Activated T-helper 1 cell treated with anti-CD3 and anti-CD28 coated beads, Interleukin-12 subunit alpha, Interleukin-12 subunit beta, Interleukin-2, Interleukin-4 antibody, amounts not matched to agents 30 ng/mL and 10 ng/mL and 1 ng/mL, durations not matched to agents 14 hours and 24 hours and 36 hours (primary cell): ENCODE results near the gene CNTF. TPM values are rescaled to one million over a fixed set of nuclear protein-coding genes. Genes with fewer than 3 reads are reported as not detected.

Experiments
- DNase-seq: peaks from one replicate; pipeline ENCODE4 v3.0.0; 2021; ENCODE audit warnings: low spot score
- H3K27ac Mint-ChIP-seq: one replicate; pipeline ENCODE4 v1.8.0; 2021; ENCODE audit warnings: mild to moderate bottlenecking, mixed read lengths
- H3K27me3 Mint-ChIP-seq: one replicate; pipeline ENCODE4 v1.8.0; 2022; ENCODE audit warnings: mild to moderate bottlenecking, moderate library complexity, mixed read lengths; ENCODE audit not compliant: insufficient read depth
- H3K36me3 Mint-ChIP-seq: one replicate; pipeline ENCODE4 v1.8.0; 2021; ENCODE audit warnings: low read depth, mixed read lengths
- H3K4me1 Mint-ChIP-seq: one replicate; pipeline ENCODE4 v1.8.0; 2021; ENCODE audit warnings: low read depth, mixed read lengths
- H3K4me3 Mint-ChIP-seq: one replicate; pipeline ENCODE4 v1.8.0; 2021; ENCODE audit warnings: mild to moderate bottlenecking, moderate library complexity, mixed read lengths
- H3K9me3 Mint-ChIP-seq: one replicate; pipeline ENCODE4 v1.8.0; 2021; ENCODE audit warnings: mixed read lengths
- intact Hi-C: fragments of 100-400 bp; cut with micrococcal nuclease; formaldehyde crosslinking; loops from one replicate; pipeline ENCODE4 v1.15.1; 2024
- total RNA-seq: library from RNA; stranded (reverse); gene quantifications from 2 replicates; pipeline ENCODE4 v1.2.3, GENCODE V29; 2022

CNTF gene
- total RNA-seq, 1 donor from 2014 or later: 4.3 TPM

DNA sequence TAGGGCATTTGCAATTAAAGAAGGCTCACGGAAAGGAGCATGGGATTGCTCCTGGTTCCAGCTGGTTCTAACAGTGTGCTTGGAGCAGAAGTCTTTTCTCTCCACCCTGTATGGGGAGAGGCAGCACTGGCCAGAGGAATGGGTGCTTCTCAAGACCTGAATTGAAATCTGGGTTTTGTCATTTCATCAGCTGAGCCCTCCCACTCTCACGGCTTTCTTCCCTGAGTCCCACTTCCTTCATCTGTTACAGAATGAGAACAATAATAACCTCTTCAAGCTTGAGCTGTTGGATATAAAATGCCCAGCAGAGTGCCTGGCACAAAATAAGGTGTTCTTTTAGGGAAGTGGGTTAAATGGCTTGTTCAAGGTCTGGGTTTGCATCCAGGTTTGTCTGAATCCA lies 17.2 kb downstream of the CNTF start:
- Mint-ChIP-seq H3K27ac (no peak overlapping the region), H3K4me1 (peaks cover 21% of the 10 kb centered on the region), H3K9me3 (no peaks in the 10 kb centered on the region), H3K27me3 (peaks cover 8% of the 10 kb centered on the region), H3K4me3 (no peak overlapping the region), H3K36me3 (no peaks in the 10 kb centered on the region)
- no peak for DNase-seq
- intact Hi-C loops: no loop called here

DNA sequence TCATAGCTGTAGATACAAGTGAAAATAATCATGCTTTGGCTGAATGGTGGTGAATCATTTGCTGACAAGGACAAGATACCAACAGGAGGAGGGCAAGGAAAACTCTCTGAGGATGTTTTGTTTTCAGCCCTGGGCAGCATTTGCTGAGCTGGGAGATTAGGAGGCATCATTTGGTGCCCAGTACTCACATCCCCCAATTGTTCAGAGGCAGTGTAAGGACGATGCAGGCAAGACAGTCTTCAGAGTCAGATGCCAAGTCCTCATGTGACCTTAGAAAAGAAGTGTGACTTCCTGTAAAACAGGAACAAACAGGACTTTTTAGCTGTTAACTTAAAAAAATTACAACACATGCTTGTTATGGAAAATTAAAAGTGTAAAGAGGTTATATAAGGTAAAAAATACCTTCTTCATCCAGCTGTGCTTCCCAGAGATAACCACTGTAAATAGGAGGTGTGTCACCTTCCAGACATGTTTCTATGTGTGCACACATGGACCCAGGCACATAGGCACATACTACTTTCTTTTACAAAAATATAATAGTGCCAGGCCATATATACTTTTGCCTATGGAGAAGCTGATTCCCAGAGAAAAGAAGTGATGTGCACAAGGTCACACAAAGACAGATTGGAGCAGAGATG lies 18.0 kb downstream of the CNTF start:
- H3K27ac Mint-ChIP-seq: no peak overlapping the region
- peaks cover 21% of the 10 kb centered on the region for H3K4me1 Mint-ChIP-seq
- no peaks in the 10 kb centered on the region for H3K36me3 Mint-ChIP-seq
- intact Hi-C loops: no loop called here
- peaks cover 8% of the 10 kb centered on the region for H3K27me3 Mint-ChIP-seq
- DNase-seq: no peak
- H3K4me3 Mint-ChIP-seq: no peak overlapping the region
- H3K9me3 Mint-ChIP-seq: no peaks in the 10 kb centered on the region

DNA sequence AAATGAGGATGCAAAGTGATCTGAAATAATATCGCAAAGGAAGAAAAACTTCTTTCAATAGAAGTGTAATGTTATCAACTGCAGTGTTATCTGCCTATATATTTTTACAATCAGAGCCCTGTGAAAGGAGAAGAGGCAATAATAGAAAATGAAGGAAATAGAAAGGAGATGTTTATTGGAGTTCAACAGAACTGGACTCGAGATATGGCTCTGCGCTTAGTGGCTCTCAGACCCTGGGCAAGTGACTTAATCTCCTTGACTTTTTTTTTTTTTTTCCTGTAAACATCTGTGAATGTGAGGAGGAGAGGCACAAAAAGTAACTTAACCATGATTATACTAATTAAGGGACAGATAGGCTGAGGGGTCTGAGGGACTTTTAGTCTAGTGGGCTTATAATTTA lies 18.9 kb downstream of the CNTF start:
- Mint-ChIP-seq H3K4me1 (peaks cover 21% of the 10 kb centered on the region), H3K27ac (no peak overlapping the region)
- DNase-seq: no peak

DNA sequence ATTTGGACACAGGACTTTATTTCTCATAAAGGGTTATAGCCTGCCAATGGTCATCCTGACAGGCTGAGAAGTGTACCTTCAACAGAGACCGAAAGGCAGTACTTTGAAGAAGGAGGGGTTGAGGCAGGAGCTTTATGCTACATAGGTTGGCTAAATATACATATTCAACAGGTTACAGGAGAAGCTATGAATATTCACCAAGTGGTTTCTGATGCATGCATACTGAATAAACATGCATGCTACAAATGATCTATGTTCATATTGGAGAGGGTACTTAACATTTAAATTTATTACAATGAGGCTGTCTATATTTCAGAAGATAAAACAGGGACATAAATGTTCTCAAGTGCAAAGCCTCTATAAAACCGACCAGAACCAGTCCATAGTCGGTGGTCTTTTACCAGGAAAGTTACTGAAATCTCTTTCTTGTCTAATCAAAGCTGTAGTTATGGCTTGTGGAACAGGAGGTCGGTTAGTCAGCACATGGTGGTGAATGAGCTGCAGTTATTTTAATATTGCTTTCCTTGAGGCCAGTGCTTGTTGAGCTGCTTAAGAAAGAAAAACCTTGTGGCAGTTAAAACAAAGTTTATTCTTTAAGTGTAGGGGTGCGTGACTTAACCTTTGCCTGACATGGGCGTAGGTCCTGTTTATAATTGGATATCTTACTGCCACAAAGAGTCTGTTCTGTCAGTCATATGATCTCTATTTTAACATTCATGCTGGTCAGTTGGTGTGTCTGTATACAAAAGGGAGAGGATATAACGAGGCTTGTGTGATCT lies 19.5 kb downstream of the CNTF start:
- Mint-ChIP-seq H3K27ac (no peak overlapping the region), H3K4me1 (peaks cover 21% of the 10 kb centered on the region), H3K9me3 (peaks cover 7% of the 10 kb centered on the region), H3K4me3 (no peak overlapping the region), H3K27me3 (peaks cover 8% of the 10 kb centered on the region), H3K36me3 (no peaks in the 10 kb centered on the region)
- intact Hi-C loops: no loop called here
- DNase-seq: no peak

More for the DNA sequence above, 18.9 kb downstream of the CNTF start:
- intact Hi-C loops: no loop called here
- H3K9me3 Mint-ChIP-seq: peaks cover 5% of the 10 kb centered on the region
- H3K27me3 Mint-ChIP-seq: peaks cover 8% of the 10 kb centered on the region
- no peaks in the 10 kb centered on the region for H3K36me3 Mint-ChIP-seq
- H3K4me3 Mint-ChIP-seq: no peak overlapping the region

DNA sequence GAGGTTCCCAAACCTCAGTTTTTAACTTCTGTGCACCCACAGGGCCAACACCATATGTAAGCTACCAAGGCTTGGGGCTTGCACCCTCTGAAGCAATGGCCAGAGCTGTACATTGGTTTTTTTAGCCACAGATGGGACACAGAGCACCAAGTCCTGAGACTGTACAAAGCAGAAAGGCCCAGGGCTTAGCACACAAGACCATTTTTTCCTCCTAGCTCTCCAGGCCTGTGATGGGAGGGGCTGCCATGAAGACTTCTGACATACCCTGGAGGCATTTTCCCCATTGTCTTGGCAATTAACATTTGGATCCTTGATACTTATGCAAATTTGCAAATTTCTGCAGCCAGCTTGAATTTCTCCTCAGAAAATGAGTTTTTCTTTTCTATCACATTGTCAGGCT lies 23.4 kb downstream of the CNTF start:
- Mint-ChIP-seq H3K27me3 (peaks cover 9% of the 10 kb centered on the region), H3K27ac (no peak overlapping the region), H3K36me3 (no peaks in the 10 kb centered on the region), H3K4me3 (no peak overlapping the region), H3K4me1 (peaks cover 13% of the 10 kb centered on the region), H3K9me3 (peaks cover 7% of the 10 kb centered on the region)
- DNase-seq: no peak
- intact Hi-C loops: no loop called here

DNA sequence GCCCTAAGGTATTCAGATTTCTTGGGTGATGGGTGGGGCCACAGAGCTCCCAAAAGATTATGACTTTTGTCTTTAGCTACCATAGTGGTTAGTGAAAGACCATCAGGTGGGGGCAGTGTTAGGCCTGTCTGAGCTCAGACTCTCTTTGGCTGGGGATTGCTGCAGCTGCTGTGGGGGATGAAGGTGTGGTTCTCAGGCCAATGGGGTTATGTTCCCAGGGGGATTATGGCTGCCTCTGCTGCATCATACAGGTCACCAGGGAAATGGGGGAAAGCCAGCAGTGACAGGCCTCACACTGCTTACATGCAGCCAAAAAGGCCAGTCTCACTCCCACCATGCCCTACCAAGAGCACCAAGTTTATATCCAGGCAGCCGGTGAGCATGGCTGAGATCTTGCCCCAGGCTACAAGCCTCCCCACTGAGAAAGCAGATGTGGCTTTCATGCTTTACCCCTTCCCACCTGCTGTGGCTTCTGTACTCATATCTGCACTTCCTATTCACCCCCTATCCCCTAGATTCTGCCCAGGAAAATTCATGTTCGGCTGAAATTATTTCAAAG lies 24.8 kb downstream of the CNTF start:
- H3K4me3 Mint-ChIP-seq: no peak overlapping the region
- H3K4me1 Mint-ChIP-seq: peaks cover 6% of the 10 kb centered on the region
- H3K9me3 Mint-ChIP-seq: peaks cover 7% of the 10 kb centered on the region
- H3K36me3 Mint-ChIP-seq: no peaks in the 10 kb centered on the region
- peaks cover 13% of the 10 kb centered on the region for H3K27me3 Mint-ChIP-seq
- DNase-seq: no peak
- intact Hi-C loops: no loop called here
- no peak overlapping the region for H3K27ac Mint-ChIP-seq

DNA sequence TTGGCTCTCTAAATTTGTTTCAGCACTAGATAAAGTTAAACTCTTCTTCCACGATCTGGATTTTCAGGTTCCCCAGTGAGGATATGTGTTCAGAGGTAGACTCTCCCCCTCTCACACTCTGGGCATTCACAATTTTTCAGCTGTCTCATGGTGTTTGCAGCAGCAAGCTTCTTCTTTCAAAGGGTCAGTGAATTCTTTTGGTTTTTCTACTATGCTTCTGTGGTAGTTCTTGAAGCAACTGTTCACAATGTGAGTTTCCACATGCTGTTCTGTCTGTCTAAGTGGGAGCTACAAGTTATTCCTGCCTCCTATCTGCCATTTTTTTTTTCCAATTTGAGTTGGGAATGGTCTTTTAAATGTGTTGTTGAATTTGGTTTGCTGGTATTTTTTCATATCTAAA lies 25.4 kb downstream of the CNTF start:
- H3K27ac Mint-ChIP-seq: no peak overlapping the region
- no peaks in the 10 kb centered on the region for H3K36me3 Mint-ChIP-seq
- intact Hi-C loops: no loop called here

DNA sequence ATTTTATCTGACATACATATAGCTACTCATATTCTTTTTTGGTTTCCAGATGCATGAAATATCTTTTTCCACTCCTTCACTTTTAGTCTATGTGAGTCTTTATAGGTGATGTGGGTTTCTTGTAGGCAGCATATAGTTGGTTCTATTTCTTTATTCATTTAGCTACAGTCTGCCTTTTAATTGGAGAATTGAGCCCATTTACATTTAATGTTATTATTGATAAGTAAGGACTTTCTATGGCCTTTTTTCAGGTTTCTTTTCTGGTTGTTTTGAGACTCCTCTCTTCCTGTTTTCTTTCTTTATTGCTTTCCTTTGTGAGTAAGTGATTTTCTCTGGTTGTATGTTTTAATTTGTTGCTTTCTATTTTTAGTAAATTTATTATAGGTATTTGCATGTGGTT lies 27.2 kb downstream of the CNTF start:
- intact Hi-C loops: no loop called here
- no peak overlapping the region for H3K27ac Mint-ChIP-seq
- peaks cover 13% of the 10 kb centered on the region for H3K4me1 Mint-ChIP-seq
- peaks cover 7% of the 10 kb centered on the region for H3K9me3 Mint-ChIP-seq
- H3K27me3 Mint-ChIP-seq: peaks cover 5% of the 10 kb centered on the region
- no peaks in the 10 kb centered on the region for H3K36me3 Mint-ChIP-seq
- no peak for DNase-seq
- no peak overlapping the region for H3K4me3 Mint-ChIP-seq

More for the DNA sequence above, 25.4 kb downstream of the CNTF start:
- H3K4me1 Mint-ChIP-seq: peaks cover 6% of the 10 kb centered on the region
- H3K4me3 Mint-ChIP-seq: no peak overlapping the region
- peaks cover 7% of the 10 kb centered on the region for H3K9me3 Mint-ChIP-seq
- DNase-seq: no peak
- H3K27me3 Mint-ChIP-seq: peaks cover 9% of the 10 kb centered on the region

DNA sequence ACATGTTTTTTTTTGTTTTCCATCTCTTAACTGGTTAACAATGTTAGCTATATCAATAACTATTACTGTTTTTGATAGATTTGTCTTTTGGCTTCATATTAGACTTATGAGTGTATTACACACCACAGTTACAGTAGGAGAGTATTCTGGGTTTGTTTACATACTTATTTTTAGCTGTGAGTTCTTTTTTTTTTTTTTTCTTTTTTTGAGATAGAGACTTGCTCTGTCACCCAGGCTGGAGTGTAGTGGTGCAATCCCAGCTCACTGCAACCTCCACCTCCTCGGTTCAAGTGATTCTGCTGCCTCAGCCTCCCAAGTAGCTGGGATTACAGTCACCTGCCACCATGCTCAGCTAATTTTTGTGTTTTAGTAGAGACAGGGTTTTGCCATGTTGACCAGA lies 28.0 kb downstream of the CNTF start:
- DNase-seq: no peak
- intact Hi-C loops: no loop called here

DNA sequence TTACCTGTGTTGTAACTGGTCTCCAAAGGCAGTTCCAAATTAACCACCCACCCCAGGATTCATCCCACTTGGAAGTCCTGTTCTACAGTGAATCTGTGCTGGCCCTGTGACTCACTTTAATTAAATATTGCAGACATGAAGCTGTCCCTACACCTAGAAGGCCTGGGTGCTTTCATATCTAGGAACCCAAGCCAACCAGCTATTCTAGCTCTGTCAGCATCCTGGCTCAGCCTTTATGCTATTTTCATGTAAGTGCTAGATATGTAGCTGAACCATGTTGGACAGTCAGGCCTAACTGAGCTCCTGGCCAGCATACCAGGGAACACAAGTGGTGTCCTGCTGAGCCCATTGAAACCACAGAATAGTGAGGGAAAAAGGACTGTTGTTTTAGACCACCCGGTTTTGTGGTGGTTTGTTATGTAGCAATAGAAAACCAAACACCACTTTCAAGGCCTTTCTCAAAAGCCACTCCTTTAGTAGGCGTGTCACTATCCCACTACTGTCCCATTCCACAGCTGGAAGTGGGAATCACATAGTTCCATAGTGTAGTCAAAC lies 30.3 kb downstream of the CNTF start:
- no peaks in the 10 kb centered on the region for H3K9me3 Mint-ChIP-seq
- H3K36me3 Mint-ChIP-seq: no peaks in the 10 kb centered on the region
- intact Hi-C loops: no loop called here
- H3K27me3 Mint-ChIP-seq: peaks cover 5% of the 10 kb centered on the region
- H3K4me3 Mint-ChIP-seq: no peak overlapping the region
- H3K27ac Mint-ChIP-seq: no peak overlapping the region
- peaks cover 16% of the 10 kb centered on the region for H3K4me1 Mint-ChIP-seq
- no peak for DNase-seq

More for the DNA sequence above, 28.0 kb downstream of the CNTF start:
- peaks cover 7% of the 10 kb centered on the region for H3K9me3 Mint-ChIP-seq
- H3K4me3 Mint-ChIP-seq: no peak overlapping the region
- H3K36me3 Mint-ChIP-seq: no peaks in the 10 kb centered on the region
- peaks cover 19% of the 10 kb centered on the region for H3K4me1 Mint-ChIP-seq
- no peak overlapping the region for H3K27ac Mint-ChIP-seq
- peaks cover 5% of the 10 kb centered on the region for H3K27me3 Mint-ChIP-seq

GRCh38 chr11:58654079-58654907 lies 31.8 kb downstream of the CNTF start:
- no peak overlapping the region for H3K27ac Mint-ChIP-seq
- no peaks in the 10 kb centered on the region for H3K9me3 Mint-ChIP-seq
- no peaks in the 10 kb centered on the region for H3K36me3 Mint-ChIP-seq
- DNase-seq: peak; percentile 53
- H3K27me3 Mint-ChIP-seq: peaks cover 5% of the 10 kb centered on the region
- no peak overlapping the region for H3K4me3 Mint-ChIP-seq
- peaks cover 14% of the 10 kb centered on the region for H3K4me1 Mint-ChIP-seq
- intact Hi-C loops: loop anchor here (1.0 to 2.0 kb wide), 6 partner anchors 21 to 504 kb away; no protein-coding TSS in a partner anchor

GRCh38 chr11:58654908-58655296 lies 32.4 kb downstream of the CNTF start:
- H3K36me3 Mint-ChIP-seq: no peaks in the 10 kb centered on the region
- H3K27ac Mint-ChIP-seq: no peak overlapping the region
- H3K4me3 Mint-ChIP-seq: no peak overlapping the region
- H3K27me3 Mint-ChIP-seq: peaks cover 5% of the 10 kb centered on the region
- no peak for DNase-seq
- intact Hi-C loops: loop anchor here (1.0 to 2.0 kb wide), 6 partner anchors 20 to 503 kb away; no protein-coding TSS in a partner anchor
- H3K4me1 Mint-ChIP-seq: peaks cover 14% of the 10 kb centered on the region
- H3K9me3 Mint-ChIP-seq: no peaks in the 10 kb centered on the region
